ENCODE measurements around the gene PLOD3. TPM values are rescaled to one million over a fixed set of nuclear protein-coding genes. Genes with fewer than 3 reads are reported as not detected.

The PLOD3 gene
- total and polyA plus RNA-seq, 2 donors from 2014 or later, result 53.5 to 78.8 TPM

GRCh38 chr7:101233907-101234547, 16.6 kb upstream of the PLOD3 start:
- no peak overlapping the region for H3K27ac ChIP-seq (ENCODE audit: low read depth in 2 of 2, low read length in 2 of 2)
- H3K36me3 ChIP-seq (ENCODE audit: control insufficient read depth in 2 of 3, insufficient read depth in 3 of 3, low read length in 3 of 3), result peaks cover 0 to 8% (median 0%) of the 10 kb centered on the region in 3 donors
- intact Hi-C loops (cut with DNase I), result no loop called here
- no peaks in the 10 kb centered on the region for H3K27me3 ChIP-seq (ENCODE audit: control insufficient read depth, insufficient read depth, low read length)
- no peaks in the 10 kb centered on the region for H3K9me3 ChIP-seq (ENCODE audit: control insufficient read depth in 2 of 3, insufficient read depth in 1 of 3, low read length in 3 of 3)
- H3K9ac ChIP-seq (ENCODE audit: low read length in 3 of 3), result no peak overlapping the region
- DNase-seq (peak in 1 of 5 donors; percentile 37), FAIRE-seq (no peak)
- peaks cover 0 to 19% (median 6%) of the 10 kb centered on the region in 3 donors for H3K4me1 ChIP-seq (ENCODE audit: control insufficient read depth in 2 of 3, insufficient read depth in 2 of 3, low read depth in 1 of 3, low read length in 3 of 3)
- no peak overlapping the region for H3K4me3 ChIP-seq (ENCODE audit: low read length in 3 of 3)
- TF ChIP-seq CTCF (IDR thresholded peaks at IDR 0.05; ENCODE audit: borderline replicate concordance, extremely low read depth, insufficient read depth), result no peak

GRCh38 chr7:101232141-101232850, 14.9 kb upstream of the PLOD3 start:
- H3K27ac ChIP-seq (ENCODE audit: low read depth in 2 of 2, low read length in 2 of 2), result peak overlapping the region; percentile 63 to 69
- H3K4me1 ChIP-seq (ENCODE audit: control insufficient read depth in 2 of 3, insufficient read depth in 2 of 3, low read depth in 1 of 3, low read length in 3 of 3), result peaks cover 0 to 10% (median 6%) of the 10 kb centered on the region in 3 donors
- H3K27me3 ChIP-seq (ENCODE audit: control insufficient read depth, insufficient read depth, low read length), result no peaks in the 10 kb centered on the region
- peak; percentile 62 to 87 (median 66) for DNase-seq
- intact Hi-C loops (cut with DNase I), result no loop called here
- H3K9me3 ChIP-seq (ENCODE audit: control insufficient read depth in 2 of 3, insufficient read depth in 1 of 3, low read length in 3 of 3), result no peaks in the 10 kb centered on the region
- H3K36me3 ChIP-seq (ENCODE audit: control insufficient read depth in 2 of 3, insufficient read depth in 3 of 3, low read length in 3 of 3), result peaks cover 0 to 5% (median 0%) of the 10 kb centered on the region in 3 donors
- FAIRE-seq, result no peak
- H3K9ac ChIP-seq (ENCODE audit: low read length in 3 of 3), result peak overlapping the region in 1 of 3 donors; percentile 59
- no peak for TF ChIP-seq CTCF (IDR thresholded peaks at IDR 0.05; ENCODE audit: borderline replicate concordance, extremely low read depth, insufficient read depth)
- peak overlapping the region in 1 of 3 donors; percentile 43 for H3K4me3 ChIP-seq (ENCODE audit: low read length in 3 of 3)

GRCh38 chr7:101231644-101232043, 14.3 kb upstream of the PLOD3 start:
- Histone ChIP-seq H3K4me1 (ENCODE audit: control insufficient read depth in 2 of 3, insufficient read depth in 2 of 3, low read depth in 1 of 3, low read length in 3 of 3) (peaks cover 0 to 9% (median 6%) of the 10 kb centered on the region in 3 donors), H3K27ac (ENCODE audit: low read depth in 2 of 2, low read length in 2 of 2) (peak overlapping the region; percentile 63 to 69), H3K4me3 (ENCODE audit: low read length in 3 of 3) (peak overlapping the region in 1 of 3 donors; percentile 43), H3K9me3 (ENCODE audit: control insufficient read depth in 2 of 3, insufficient read depth in 1 of 3, low read length in 3 of 3) (no peaks in the 10 kb centered on the region), H3K27me3 (ENCODE audit: control insufficient read depth, insufficient read depth, low read length) (no peaks in the 10 kb centered on the region), H3K9ac (ENCODE audit: low read length in 3 of 3) (peak overlapping the region in 1 of 3 donors; percentile 59), H3K36me3 (ENCODE audit: control insufficient read depth in 2 of 3, insufficient read depth in 3 of 3, low read length in 3 of 3) (peaks cover 0 to 3% (median 0%) of the 10 kb centered on the region in 3 donors)
- no peak for FAIRE-seq
- peak in 1 of 5 donors; percentile 19 for DNase-seq
- no peak for TF ChIP-seq CTCF (IDR thresholded peaks at IDR 0.05; ENCODE audit: borderline replicate concordance, extremely low read depth, insufficient read depth)
- intact Hi-C loops (cut with DNase I), result no loop called here
